Embryonic facial prominence (tissue), 1 donor: ENCODE data around the gene IDI1.

Experiments used
- DNase-seq: peaks from one replicate; pipeline ENCODE4 v3.0.0-alpha.2; 2016; ENCODE audit errors: extremely low spot score

Gene IDI1

GRCh38 chr10:994836-995558, 53.9 kb downstream of the IDI1 start:
- DNase-seq = no peak

GRCh38 chr10:992871-993270, 56.0 kb downstream of the IDI1 start:
- no peak for DNase-seq

- DNase-seq = no peak
Observed at GRCh38 chr10:992467-992866, 56.5 kb downstream of the IDI1 start.

- no peak for DNase-seq
Observed at GRCh38 chr10:990808-991207, 58.1 kb downstream of the IDI1 start.
